Measurements from ENCODE around the gene FAM222B.

The FAM222B gene

GRCh38 chr17:28720247-28720996, 122.2 kb downstream of the FAM222B start:
- TF ChIP-seq ZFX (IDR thresholded peaks at IDR 0.05; ENCODE audit: borderline replicate concordance) (no peak), CTCF (IDR thresholded peaks at IDR 0.05) (peak; percentile 42)
- H3K27ac ChIP-seq, result peak overlapping the region; percentile 99

- no peak for TF ChIP-seq ZFX (IDR thresholded peaks at IDR 0.05; ENCODE audit: borderline replicate concordance)
- TF ChIP-seq CTCF (IDR thresholded peaks at IDR 0.05), result no peak
- peak overlapping the region; percentile 99 for H3K27ac ChIP-seq
These were observed 123.6 kb downstream of the FAM222B start for GRCh38 chr17:28719021-28719433.

GRCh38 chr17:28718333-28719020, 124.1 kb downstream of the FAM222B start:
- H3K27ac ChIP-seq, result peak overlapping the region; percentile 99
- TF ChIP-seq ZFX (IDR thresholded peaks at IDR 0.05; ENCODE audit: borderline replicate concordance) (no peak), CTCF (IDR thresholded peaks at IDR 0.05) (no peak)

- peak within 1 kb of the TSS; percentile 99 for H3K27ac ChIP-seq
- TF ChIP-seq CTCF (IDR thresholded peaks at IDR 0.05) (peak; percentile 2; the same call in 1 of the 2 replicates), ZFX (IDR thresholded peaks at IDR 0.05; ENCODE audit: borderline replicate concordance) (no peak)
These were observed 124.8 kb downstream of the FAM222B start, which contains the start of gene RAB34 for GRCh38 chr17:28717578-28718332. Gene RAB34, minus strand, starts transcription at chr17:28717868. Its CDS starts 602 bp downstream, at chr17:28717266.

GRCh38 chr17:28716740-28717577, 125.6 kb downstream of the FAM222B start:
- TF ChIP-seq CTCF (IDR thresholded peaks at IDR 0.05) (no peak), ZFX (IDR thresholded peaks at IDR 0.05; ENCODE audit: borderline replicate concordance) (no peak)
- no peak overlapping the region for H3K27ac ChIP-seq

- H3K27ac ChIP-seq, result no peak overlapping the region
- TF ChIP-seq ZFX (IDR thresholded peaks at IDR 0.05; ENCODE audit: borderline replicate concordance), result no peak
- no peak for TF ChIP-seq CTCF (IDR thresholded peaks at IDR 0.05)
These were observed 127.4 kb downstream of the FAM222B start for GRCh38 chr17:28715217-28715616.
